Loucy (cell line): ENCODE measurements around the gene TRMT10C.

Experiments
- CTCF ChIP-seq: fragments of 200-600 bp; sonication (generic); conservative IDR thresholded peaks from 2 replicates; pipeline ENCODE4 v1.5.1; 2014; ENCODE audit warnings: mild to moderate bottlenecking, antibody characterized with exemption, low read length
- EZH2phosphoT487 ChIP-seq: fragments of 200-600 bp; IDR thresholded peaks from 2 replicates; pipeline ENCODE4 v1.6.1; 2018; ENCODE audit warnings: antibody characterized with exemption, mild to moderate bottlenecking, moderate library complexity, borderline replicate concordance

GRCh38 chr3:101549473-101549872 is 12.2 kb upstream of the TRMT10C start:
- TF ChIP-seq CTCF: no peak
- no peak for TF ChIP-seq EZH2phosphoT487
